Right kidney (tissue), 9 donors: ENCODE data around the gene GMDS.

Experiments used
- DNase-seq: peaks from one replicate; pipeline ENCODE4 v3.0.0-alpha.2; 2016
- long read RNA-seq, 8 donors: transcript quantifications; one replicate each; lab custom pipeline, GENCODE V29; 2026

Gene GMDS
- long read RNA-seq, donor 1, transcript GMDS-202 (11 exons, 1,752 nt) = minor isoform, 11 of 50 reads
- long read RNA-seq, donor 1, transcript GMDS-205 (3 exons, 567 nt) = major isoform, 21 of 50 reads
- long read RNA-seq, donor 1, partial matches to known transcripts = 12 of 50 reads
- long read RNA-seq, donor 1, other reads (novel, unspliced or antisense) = 0 of 50 reads
- long read RNA-seq, donor 2, transcript GMDS-205 (3 exons, 567 nt) = major isoform, 11 of 29 reads
- long read RNA-seq, donor 2, partial matches to known transcripts = 13 of 29 reads
- long read RNA-seq, donor 2, other reads (novel, unspliced or antisense) = 0 of 29 reads
- long read RNA-seq, donor 3, partial matches to known transcripts = 0 of 7 reads
- long read RNA-seq, donor 3, other reads (novel, unspliced or antisense) = 0 of 7 reads
- long read RNA-seq, donor 4, transcript GMDS-205 (3 exons, 567 nt) = major isoform, 9 of 21 reads
- long read RNA-seq, donor 4, partial matches to known transcripts = 7 of 21 reads
- long read RNA-seq, donor 4, other reads (novel, unspliced or antisense) = 0 of 21 reads
- long read RNA-seq, donor 5, transcript GMDS-202 (11 exons, 1,752 nt) = major isoform, 11 of 34 reads
- long read RNA-seq, donor 5, transcript GMDS-205 (3 exons, 567 nt) = minor isoform, 9 of 34 reads
- long read RNA-seq, donor 5, partial matches to known transcripts = 0 of 34 reads
- long read RNA-seq, donor 5, other reads (novel, unspliced or antisense) = 6 of 34 reads
- long read RNA-seq, donor 6, transcript GMDS-205 (3 exons, 567 nt) = major isoform, 13 of 30 reads
- long read RNA-seq, donor 6, transcript GMDS-202 (11 exons, 1,752 nt) = minor isoform, 7 of 30 reads
- long read RNA-seq, donor 6, partial matches to known transcripts = 7 of 30 reads
- long read RNA-seq, donor 6, other reads (novel, unspliced or antisense) = 0 of 30 reads
- long read RNA-seq, donor 7, transcript GMDS-205 (3 exons, 567 nt) = major isoform, 28 of 61 reads
- long read RNA-seq, donor 7, transcript GMDS-204 (3 exons, 591 nt) = minor isoform, 5 of 61 reads
- long read RNA-seq, donor 7, transcript GMDS-202 (11 exons, 1,752 nt) = minor isoform, 12 of 61 reads
- long read RNA-seq, donor 7, partial matches to known transcripts = 12 of 61 reads
- long read RNA-seq, donor 7, other reads (novel, unspliced or antisense) = 0 of 61 reads
- long read RNA-seq, donor 8, transcript GMDS-205 (3 exons, 567 nt) = major isoform, 9 of 34 reads
- long read RNA-seq, donor 8, transcript GMDS-203 (3 exons, 900 nt) = minor isoform, 5 of 34 reads
- long read RNA-seq, donor 8, partial matches to known transcripts = 9 of 34 reads
- long read RNA-seq, donor 8, other reads (novel, unspliced or antisense) = 6 of 34 reads

GRCh38 chr6:2245103-2245876 is at the start of gene GMDS:
Gene GMDS (minus strand): TSS chr6:2245605.
- peak; percentile 96 for DNase-seq

GRCh38 chr6:2285510-2285909 is 40.1 kb upstream of the GMDS start:
- DNase-seq = no peak

- DNase-seq = no peak
Measured at GRCh38 chr6:2275892-2276242, 30.5 kb upstream of the GMDS start.

GRCh38 chr6:2274981-2275891 is 29.8 kb upstream of the GMDS start:
- no peak for DNase-seq

- DNase-seq = no peak
Measured at GRCh38 chr6:2272696-2273095, 27.3 kb upstream of the GMDS start.

GRCh38 chr6:2270054-2270453 is 24.6 kb upstream of the GMDS start:
- DNase-seq = no peak

GRCh38 chr6:2266841-2267240 is 21.4 kb upstream of the GMDS start:
- DNase-seq = no peak

- no peak for DNase-seq
Measured at GRCh38 chr6:2266031-2266795, 20.8 kb upstream of the GMDS start.

- DNase-seq = no peak
Measured at GRCh38 chr6:2264932-2265331, 19.5 kb upstream of the GMDS start.

- DNase-seq = no peak
Measured at GRCh38 chr6:2263896-2264295, 18.5 kb upstream of the GMDS start.

- no peak for DNase-seq
Measured at GRCh38 chr6:2259574-2259973, 14.2 kb upstream of the GMDS start.

GRCh38 chr6:2259002-2259494 is 13.6 kb upstream of the GMDS start:
- DNase-seq = no peak

GRCh38 chr6:2258112-2258511 is 12.7 kb upstream of the GMDS start:
- no peak for DNase-seq

GRCh38 chr6:2257363-2257762 is 12.0 kb upstream of the GMDS start:
- DNase-seq = no peak

- DNase-seq = no peak
Measured at GRCh38 chr6:2254747-2255146, 9.3 kb upstream of the GMDS start.

GRCh38 chr6:2249126-2249525 is 3.7 kb upstream of the GMDS start:
- no peak for DNase-seq

GRCh38 chr6:2247664-2248063 is 2.3 kb upstream of the GMDS start:
- DNase-seq = no peak

- DNase-seq = no peak
Measured at GRCh38 chr6:2245877-2246863, 765 bp upstream of the GMDS start.
